GM18517 (cell line): Measurements from ENCODE around the gene TCEANC2.

Source experiments
- ATAC-seq: cut with Tn5 transposase; IDR thresholded peaks from one replicate; pipeline ENCODE4 v1.9.1; 2021; ENCODE audit warnings: mild to moderate bottlenecking, moderate library complexity; ENCODE audit not compliant: unreplicated experiment

The TCEANC2 gene

GRCh38 chr1:54129858-54130257 lies 76.5 kb downstream of the TCEANC2 start:
- ATAC-seq: no peak

- no peak for ATAC-seq
Observed at GRCh38 chr1:54131419-54131818, 78.0 kb downstream of the TCEANC2 start.

GRCh38 chr1:54132495-54132894 lies 79.1 kb downstream of the TCEANC2 start:
- no peak for ATAC-seq

- ATAC-seq: no peak
Observed at GRCh38 chr1:54134295-54134694, 80.9 kb downstream of the TCEANC2 start.

- no peak for ATAC-seq
Observed at GRCh38 chr1:54135436-54136120, 82.2 kb downstream of the TCEANC2 start.

GRCh38 chr1:54136269-54136896 lies 83.0 kb downstream of the TCEANC2 start:
- ATAC-seq: no peak

GRCh38 chr1:54136963-54137533 lies 83.6 kb downstream of the TCEANC2 start:
- no peak for ATAC-seq

- ATAC-seq: no peak
Observed at GRCh38 chr1:54137534-54138061, 84.2 kb downstream of the TCEANC2 start.

GRCh38 chr1:54138994-54139393 lies 85.6 kb downstream of the TCEANC2 start:
- ATAC-seq: no peak

- ATAC-seq: no peak
Observed at GRCh38 chr1:54139711-54140110, 86.3 kb downstream of the TCEANC2 start.

- no peak for ATAC-seq
Observed at GRCh38 chr1:54142146-54142900, 88.9 kb downstream of the TCEANC2 start.

GRCh38 chr1:54144366-54144765 lies 91.0 kb downstream of the TCEANC2 start:
- no peak for ATAC-seq

- no peak for ATAC-seq
Observed at GRCh38 chr1:54149734-54150133, 96.3 kb downstream of the TCEANC2 start.

- no peak for ATAC-seq
Observed at GRCh38 chr1:54151013-54151412, 97.6 kb downstream of the TCEANC2 start.

- no peak for ATAC-seq
Observed at GRCh38 chr1:54152696-54153095, 99.3 kb downstream of the TCEANC2 start, which contains the start of gene CDCP2. CDCP2 (minus strand) TSS chr1:54153000; CDS start chr1:54152922, 78 bp downstream.

- no peak for ATAC-seq
Observed at GRCh38 chr1:54153535-54154439, 100.4 kb downstream of the TCEANC2 start.
